ENCODE results near the gene STMN3.

The STMN3 gene

GRCh38 chr20:63591147-63591533 lies 62.1 kb downstream of the STMN3 start:
- no peak for DNase-seq (ENCODE audit: low read depth in 3 of 3, low spot score in 1 of 3)

- DNase-seq (ENCODE audit: low read depth in 3 of 3, low spot score in 1 of 3): no peak
These were observed 62.7 kb downstream of the STMN3 start for GRCh38 chr20:63590218-63591146.

Measured in stimulated activated CD4-positive, alpha-beta T cell treated with anti-CD3 and anti-CD28 coated beads, TNF-alpha, amount 100 ng/mL, for 1 hour (primary cell).